ENCODE data around the gene FAM83G.
A peak's percentile ranks its signal among the peaks of the same experiment; 100 is the strongest.
"Not testable (repeated sequence)": the region's sequence is repeated elsewhere in the genome, so short reads cannot be mapped to it uniquely, and the experiment has no call there.

Gene FAM83G

GRCh38 chr17:18966831-18967624 lies 37.5 kb downstream of the FAM83G start:
- DNase-seq: peak; percentile 74

- no peak for DNase-seq
Measured at GRCh38 chr17:18965530-18966236, 38.9 kb downstream of the FAM83G start.

GRCh38 chr17:18964550-18964949 lies 40.0 kb downstream of the FAM83G start:
- DNase-seq: no peak

- DNase-seq: no peak
Measured at GRCh38 chr17:18964018-18964351, 40.6 kb downstream of the FAM83G start.

- DNase-seq: no peak
Measured at GRCh38 chr17:18963126-18964017, 41.2 kb downstream of the FAM83G start.

- DNase-seq: no peak
Measured at GRCh38 chr17:18962494-18962815, 42.1 kb downstream of the FAM83G start.

- DNase-seq: peak; percentile 78
Measured at GRCh38 chr17:18961634-18962493, 42.7 kb downstream of the FAM83G start.

GRCh38 chr17:18960803-18961511 lies 43.6 kb downstream of the FAM83G start:
- DNase-seq: peak; percentile 93

- DNase-seq: peak; percentile 80
Measured at GRCh38 chr17:18960241-18960665, 44.3 kb downstream of the FAM83G start.

GRCh38 chr17:18959845-18960240 lies 44.7 kb downstream of the FAM83G start:
- DNase-seq: no peak

GRCh38 chr17:18959071-18959844 lies 45.3 kb downstream of the FAM83G start:
- DNase-seq: peak; percentile 88

- DNase-seq: no peak
Measured at GRCh38 chr17:18958611-18959010, 46.0 kb downstream of the FAM83G start.

- DNase-seq: no peak
Measured at GRCh38 chr17:18957831-18958230, 46.7 kb downstream of the FAM83G start.

- DNase-seq: no peak
Measured at GRCh38 chr17:18956581-18956980, 48.0 kb downstream of the FAM83G start.

GRCh38 chr17:18956021-18956420 lies 48.5 kb downstream of the FAM83G start:
- DNase-seq: not testable (repeated sequence)

- no peak for DNase-seq
Measured at GRCh38 chr17:18955009-18955408, 49.6 kb downstream of the FAM83G start.

- DNase-seq: no peak
Measured at GRCh38 chr17:18954321-18954720, 50.2 kb downstream of the FAM83G start.

- DNase-seq: no peak
Measured at GRCh38 chr17:18953231-18953728, 51.3 kb downstream of the FAM83G start.

- DNase-seq: peak; percentile 74
Measured at GRCh38 chr17:18951941-18952842, 52.4 kb downstream of the FAM83G start, which contains the start of gene SLC5A10. Gene SLC5A10, plus strand, starts transcription at chr17:18952165. Its CDS starts 41 bp downstream, at chr17:18952206.

All from islet precursor cell (in vitro differentiated cells).